Ovary (tissue), 3 donors: ENCODE results near the gene ANTXR2.

Experiments used
- CTCF ChIP-seq, 3 donors: fragments of 450-650 bp in 2 of 3; fragments of 200-600 bp in 1 of 3; IDR thresholded peaks; one replicate each; pipeline versions ENCODE4 v1.5.1 to v1.8.0; 2016 to 2022; ENCODE audit warnings: antibody characterized with exemption in 3 of 3, mild to moderate bottlenecking in 1 of 3
- EP300 ChIP-seq: sonication (generic); formaldehyde crosslinking; IDR thresholded peaks from one replicate; pipeline ENCODE4 v1.6.1; 2017; ENCODE audit warnings: antibody characterized with exemption
- POLR2A ChIP-seq: fragments of 450-650 bp; IDR thresholded peaks from one replicate; pipeline ENCODE4 v1.6.1; 2017; ENCODE audit warnings: antibody characterized with exemption, mild to moderate bottlenecking, moderate library complexity
- donor health status: DM: no; HTN: no; CAD: no.

GRCh38 chr4:80017125-80017854, 55.7 kb downstream of the ANTXR2 start:
- TF ChIP-seq CTCF (IDR thresholded peaks at IDR 0.05) (no peak), POLR2A (no peak), EP300 (no peak)
